ENCODE measurements around the gene DIPK2B.

The DIPK2B gene

GRCh38 chrX:45154462-45154861 lies 46.2 kb downstream of the DIPK2B start:
- no peak for DNase-seq

GRCh38 chrX:45154033-45154360 lies 46.7 kb downstream of the DIPK2B start:
- no peak for DNase-seq

Data from NCI-H1436 (cell line).